Panc1 (cell line): ENCODE data around the gene RASSF5. TPM values are rescaled to one million over a fixed set of nuclear protein-coding genes. Genes with fewer than 3 reads are reported as not detected.

Experiments
- ATAC-seq: fragments of 200-7000 bp; cut with Tn5 transposase; 2 replicates; pipeline ENCODE4 v1.9.1; 2020; ENCODE audit warnings: mild to moderate bottlenecking, moderate library complexity
- BruUV-seq: library from RNA; stranded (reverse); fragments of 400-500 nt; replicated peaks from 2 replicates; lab custom pipeline; 2021; lab: Mats Ljungman, UMichigan
- CTCF ChIA-PET: fragments of 300-600 bp; sonication (Branson Sonifier 250); formaldehyde crosslinking; loops from one replicate; lab custom pipeline; 2022; ENCODE audit warnings: antibody characterized with exemption; lab: Charles Lee
- POLR2A ChIA-PET: fragments of 300-600 bp; sonication (Branson Sonifier 250); formaldehyde crosslinking; loops from one replicate; lab custom pipeline; 2022; ENCODE audit warnings: antibody characterized with exemption; lab: Charles Lee
- DNase-seq: peaks from one replicate; pipeline ENCODE4 v3.0.0-alpha.2; 2010; ENCODE audit warnings: low read depth, low spot score
- H3K27ac ChIP-seq: 2 replicates; pipeline ENCODE4 v1.5.1; 2011; ENCODE audit warnings: mild to moderate bottlenecking, low read length, inconsistent platforms
- H3K27me3 ChIP-seq: fragments of 200-500 bp; sonication (Bioruptor generic); 2 replicates; pipeline ENCODE4 v1.6.0; 2014; ENCODE audit warnings: low read length, inconsistent platforms; ENCODE audit not compliant: control insufficient read depth, insufficient read depth
- H3K36me3 ChIP-seq: fragments of 200-500 bp; sonication (Bioruptor generic); 2 replicates; pipeline ENCODE4 v1.5.1; 2014; ENCODE audit warnings: inconsistent platforms, mild to moderate bottlenecking, low read length, moderate library complexity; ENCODE audit not compliant: control insufficient read depth, insufficient read depth
- H3K4me1 ChIP-seq: 2 replicates; pipeline ENCODE4 v1.5.1; 2011; ENCODE audit warnings: inconsistent platforms, mild to moderate bottlenecking, low read length, moderate library complexity; ENCODE audit not compliant: control insufficient read depth, insufficient read depth
- H3K4me3 ChIP-seq, 2 experiments: 2 replicates each; pipeline ENCODE4 v1.5.1; 2011 to 2012; ENCODE audit warnings: low read depth in 2 of 2, low read length in 2 of 2, mild to moderate bottlenecking in 2 of 2, inconsistent platforms in 1 of 2, moderate library complexity in 1 of 2
- H3K9me3 ChIP-seq: fragments of 200-500 bp; sonication (Bioruptor generic); 2 replicates; pipeline ENCODE4 v1.5.1; 2014; ENCODE audit warnings: low read depth, mild to moderate bottlenecking, inconsistent platforms, low read length, moderate library complexity; ENCODE audit not compliant: control insufficient read depth, insufficient read depth
- CTCF ChIP-seq: fragments of 450-650 bp; IDR thresholded peaks from 2 replicates; pipeline ENCODE4 v1.5.1; 2017; ENCODE audit warnings: mild to moderate bottlenecking
- POLR2AphosphoS5 ChIP-seq: IDR thresholded peaks from 2 replicates; pipeline ENCODE4 v1.6.1; 2012; ENCODE audit warnings: mild to moderate bottlenecking, low read depth, low read length, moderate library complexity
- REST ChIP-seq, 2 experiments: IDR thresholded peaks; 2 replicates each; pipeline ENCODE4 v1.6.1; 2011 to 2012; ENCODE audit warnings: low read depth in 2 of 2, control low read depth in 1 of 2, low read length in 1 of 2, mild to moderate bottlenecking in 1 of 2, moderate library complexity in 1 of 2; ENCODE audit not compliant: insufficient read depth in 1 of 2
- SIN3A ChIP-seq: IDR thresholded peaks from 2 replicates; pipeline ENCODE4 v1.6.1; 2012; ENCODE audit warnings: low read depth, mild to moderate bottlenecking, low read length, moderate library complexity, borderline replicate concordance; ENCODE audit not compliant: insufficient read depth
- TCF7L2 ChIP-seq: IDR thresholded peaks from 2 replicates; pipeline ENCODE4 v1.6.1; 2011; ENCODE audit warnings: mild to moderate bottlenecking, low read depth, low read length, inconsistent platforms
- in situ Hi-C: cut with HindIII; loops from 2 replicates; pipeline ENCODE4 v1.10.0; 2016; ENCODE audit warnings: low sequenced_read_pairs, low pct_unique_long_range_greater_than_20kb
- intact Hi-C: fragments of 100-400 bp; cut with micrococcal nuclease; formaldehyde crosslinking; loops from one replicate; pipeline ENCODE4 v1.10.0; 2022; ENCODE audit not compliant: unreplicated experiment
- total RNA-seq: library from RNA; stranded (reverse); gene quantifications from one replicate; pipeline ENCODE4 v1.2.1, GENCODE V29; 2021; ENCODE audit not compliant: unreplicated experiment

RASSF5 gene
- total RNA-seq, 1 experiment from 2014 or later = 1.6 TPM

GRCh38 chr1:206508130-206508889 is 979 bp downstream of the RASSF5 start:
- Histone ChIP-seq H3K27ac (no peak overlapping the region), H3K27me3 (peaks cover 30% of the 10 kb centered on the region), H3K4me3 (peak overlapping the region in 1 of 2 experiments; percentile 42; a peak in 2 of 4 replicates), H3K36me3 (no peaks in the 10 kb centered on the region), H3K9me3 (no peaks in the 10 kb centered on the region), H3K4me1 (no peaks in the 10 kb centered on the region)
- ChIA-PET CTCF (no interaction called here), POLR2A (no interaction called here)
- TF ChIP-seq SIN3A (no peak), REST (IDR thresholded peaks at IDR 0.05; ENCODE audit: insufficient read depth in 1 of 2, low read depth in 2 of 2, low read length in 1 of 2) (no peak), POLR2AphosphoS5 (no peak), CTCF (no peak), TCF7L2 (no peak)
- no TSS peak for BruUV-seq
- DNase-seq = no peak
- intact Hi-C loops = no loop called here
- ATAC-seq = 0 out of 2 replicates have a peak, but pooled peaks have one; percentile 2
- in situ Hi-C loops = no loop called here

GRCh38 chr1:206508956-206509355 is 1.6 kb downstream of the RASSF5 start:
- no peaks in the 10 kb centered on the region for H3K36me3 ChIP-seq
- in situ Hi-C loops (no loop called here), intact Hi-C loops (no loop called here)
- H3K4me3 ChIP-seq = no peak overlapping the region
- POLR2A ChIA-PET = no interaction called here
- H3K4me1 ChIP-seq = no peaks in the 10 kb centered on the region
- peaks cover 24% of the 10 kb centered on the region for H3K27me3 ChIP-seq
- CTCF ChIA-PET = no interaction called here
- H3K27ac ChIP-seq = no peak overlapping the region
- no peaks in the 10 kb centered on the region for H3K9me3 ChIP-seq
- ATAC-seq = no peak
- TF ChIP-seq REST (IDR thresholded peaks at IDR 0.05; ENCODE audit: insufficient read depth in 1 of 2, low read depth in 2 of 2, low read length in 1 of 2) (0 out of 4 replicates have a peak, but pooled peaks of 1 of the 2 experiments have one; percentile 24), SIN3A (no peak), CTCF (no peak)
- no peak for DNase-seq
- no TSS peak for BruUV-seq
